Panc1 (cell line): ENCODE results near the gene SLC38A9.

Source experiments
- CTCF ChIP-seq: fragments of 450-650 bp; IDR thresholded peaks from 2 replicates; pipeline ENCODE4 v1.5.1; 2017; ENCODE audit warnings: mild to moderate bottlenecking
- POLR2AphosphoS5 ChIP-seq: IDR thresholded peaks from 2 replicates; pipeline ENCODE4 v1.6.1; 2012; ENCODE audit warnings: mild to moderate bottlenecking, low read depth, low read length, moderate library complexity
- TF ChIP-seq, protein P1 (sequence below), 2 experiments: IDR thresholded peaks; 2 replicates each; pipeline ENCODE4 v1.6.1; 2011 to 2012; ENCODE audit warnings: low read depth in 2 of 2, control low read depth in 1 of 2, low read length in 1 of 2, mild to moderate bottlenecking in 1 of 2, moderate library complexity in 1 of 2; ENCODE audit not compliant: insufficient read depth in 1 of 2

DNA sequence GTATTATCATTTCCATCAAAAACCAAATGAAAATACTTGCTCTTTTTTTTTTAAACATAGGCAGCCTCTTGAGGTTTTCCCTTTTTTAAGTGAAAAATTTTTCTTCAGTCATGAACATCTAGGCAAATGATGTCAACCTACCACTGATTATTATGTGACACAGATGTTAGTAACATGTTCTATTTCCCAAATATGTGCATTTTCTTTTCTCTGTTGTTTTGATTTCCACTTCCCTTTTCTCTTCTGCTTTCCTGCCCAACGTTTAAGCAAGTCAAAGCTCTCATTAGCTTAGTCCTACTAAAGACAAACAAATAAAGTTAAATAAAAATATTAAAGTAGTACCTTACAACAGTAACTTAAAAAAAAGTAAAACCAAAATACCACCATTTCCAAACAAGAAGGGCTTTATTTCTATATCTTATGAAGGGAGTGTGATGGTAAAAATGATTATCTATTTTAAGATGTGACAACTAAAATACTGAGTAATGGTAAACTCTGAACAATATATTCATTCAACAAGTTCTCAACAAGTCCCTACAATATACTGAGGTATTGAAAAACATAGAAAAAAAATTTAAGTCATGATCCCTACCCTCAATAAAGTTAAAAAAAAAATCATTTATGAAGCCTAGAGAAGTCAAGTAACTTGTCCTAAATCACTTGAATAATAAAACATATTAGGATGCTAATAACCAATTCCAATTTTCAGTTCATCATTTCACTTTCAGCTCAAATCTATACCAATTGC, 9.4 kb downstream of the SLC38A9 start:
- TF ChIP-seq POLR2AphosphoS5 (no peak), CTCF (no peak)
- TF ChIP-seq, protein P1, sequence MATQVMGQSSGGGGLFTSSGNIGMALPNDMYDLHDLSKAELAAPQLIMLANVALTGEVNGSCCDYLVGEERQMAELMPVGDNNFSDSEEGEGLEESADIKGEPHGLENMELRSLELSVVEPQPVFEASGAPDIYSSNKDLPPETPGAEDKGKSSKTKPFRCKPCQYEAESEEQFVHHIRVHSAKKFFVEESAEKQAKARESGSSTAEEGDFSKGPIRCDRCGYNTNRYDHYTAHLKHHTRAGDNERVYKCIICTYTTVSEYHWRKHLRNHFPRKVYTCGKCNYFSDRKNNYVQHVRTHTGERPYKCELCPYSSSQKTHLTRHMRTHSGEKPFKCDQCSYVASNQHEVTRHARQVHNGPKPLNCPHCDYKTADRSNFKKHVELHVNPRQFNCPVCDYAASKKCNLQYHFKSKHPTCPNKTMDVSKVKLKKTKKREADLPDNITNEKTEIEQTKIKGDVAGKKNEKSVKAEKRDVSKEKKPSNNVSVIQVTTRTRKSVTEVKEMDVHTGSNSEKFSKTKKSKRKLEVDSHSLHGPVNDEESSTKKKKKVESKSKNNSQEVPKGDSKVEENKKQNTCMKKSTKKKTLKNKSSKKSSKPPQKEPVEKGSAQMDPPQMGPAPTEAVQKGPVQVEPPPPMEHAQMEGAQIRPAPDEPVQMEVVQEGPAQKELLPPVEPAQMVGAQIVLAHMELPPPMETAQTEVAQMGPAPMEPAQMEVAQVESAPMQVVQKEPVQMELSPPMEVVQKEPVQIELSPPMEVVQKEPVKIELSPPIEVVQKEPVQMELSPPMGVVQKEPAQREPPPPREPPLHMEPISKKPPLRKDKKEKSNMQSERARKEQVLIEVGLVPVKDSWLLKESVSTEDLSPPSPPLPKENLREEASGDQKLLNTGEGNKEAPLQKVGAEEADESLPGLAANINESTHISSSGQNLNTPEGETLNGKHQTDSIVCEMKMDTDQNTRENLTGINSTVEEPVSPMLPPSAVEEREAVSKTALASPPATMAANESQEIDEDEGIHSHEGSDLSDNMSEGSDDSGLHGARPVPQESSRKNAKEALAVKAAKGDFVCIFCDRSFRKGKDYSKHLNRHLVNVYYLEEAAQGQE (IDR thresholded peaks at IDR 0.05; ENCODE audit: insufficient read depth in 1 of 2, low read depth in 2 of 2, low read length in 1 of 2), result no peak
